ENCODE results near the gene DPYD.

Gene DPYD

DNA sequence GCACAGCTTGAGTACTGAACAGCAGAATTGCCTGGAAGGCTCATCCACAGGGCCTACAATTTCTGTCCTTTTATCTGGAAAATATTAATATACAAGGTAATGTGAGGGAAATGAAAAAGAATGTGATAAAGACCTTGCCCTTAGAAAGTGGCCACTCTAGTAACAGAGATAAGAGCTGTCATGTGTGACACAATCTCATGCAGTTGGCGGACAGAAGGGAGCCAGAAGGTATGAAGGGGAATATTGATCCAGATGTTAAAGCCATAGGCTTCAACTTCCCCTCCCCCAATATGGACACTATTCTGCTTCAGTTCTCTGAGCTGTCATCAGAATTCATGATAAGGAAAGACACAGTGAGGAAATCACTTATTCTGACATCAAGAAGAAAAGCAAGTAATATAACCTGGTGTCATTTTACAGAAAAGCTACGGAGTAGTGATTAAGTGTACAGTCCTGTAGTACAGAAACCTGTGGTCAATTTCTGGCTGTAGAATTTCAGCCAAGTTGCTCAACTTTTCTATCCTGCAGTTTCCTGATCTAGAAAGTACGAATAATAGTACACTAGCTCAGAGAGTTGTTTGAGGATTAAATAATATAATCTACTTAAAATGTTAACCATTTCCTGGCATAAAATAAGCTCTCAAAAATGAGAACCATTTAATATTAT lies 572.1 kb downstream of the DPYD start:
- no peak for DNase-seq

GRCh38 chr1:97340951-97341350 lies 579.9 kb downstream of the DPYD start:
- DNase-seq: no peak

DNA sequence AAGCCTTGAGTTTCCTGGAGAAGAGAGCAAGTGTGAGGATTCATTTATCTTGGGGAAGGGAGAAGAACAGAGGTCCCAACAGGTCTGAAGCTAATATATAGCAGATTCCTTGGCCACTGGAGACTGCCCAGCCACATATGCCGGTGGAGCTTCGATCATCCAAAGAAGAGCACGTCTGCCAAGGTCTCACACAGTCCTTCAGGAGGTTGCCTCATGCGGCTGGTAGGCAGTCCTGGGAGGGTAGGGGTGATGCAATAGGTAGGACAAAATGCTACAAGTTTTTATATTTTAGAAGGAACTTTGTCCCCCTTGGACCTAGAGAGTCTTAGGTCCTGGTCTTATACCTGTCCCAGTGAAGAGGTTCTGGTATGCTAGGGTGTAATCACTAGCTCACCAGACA lies 582.5 kb downstream of the DPYD start:
- no peak for DNase-seq

DNA sequence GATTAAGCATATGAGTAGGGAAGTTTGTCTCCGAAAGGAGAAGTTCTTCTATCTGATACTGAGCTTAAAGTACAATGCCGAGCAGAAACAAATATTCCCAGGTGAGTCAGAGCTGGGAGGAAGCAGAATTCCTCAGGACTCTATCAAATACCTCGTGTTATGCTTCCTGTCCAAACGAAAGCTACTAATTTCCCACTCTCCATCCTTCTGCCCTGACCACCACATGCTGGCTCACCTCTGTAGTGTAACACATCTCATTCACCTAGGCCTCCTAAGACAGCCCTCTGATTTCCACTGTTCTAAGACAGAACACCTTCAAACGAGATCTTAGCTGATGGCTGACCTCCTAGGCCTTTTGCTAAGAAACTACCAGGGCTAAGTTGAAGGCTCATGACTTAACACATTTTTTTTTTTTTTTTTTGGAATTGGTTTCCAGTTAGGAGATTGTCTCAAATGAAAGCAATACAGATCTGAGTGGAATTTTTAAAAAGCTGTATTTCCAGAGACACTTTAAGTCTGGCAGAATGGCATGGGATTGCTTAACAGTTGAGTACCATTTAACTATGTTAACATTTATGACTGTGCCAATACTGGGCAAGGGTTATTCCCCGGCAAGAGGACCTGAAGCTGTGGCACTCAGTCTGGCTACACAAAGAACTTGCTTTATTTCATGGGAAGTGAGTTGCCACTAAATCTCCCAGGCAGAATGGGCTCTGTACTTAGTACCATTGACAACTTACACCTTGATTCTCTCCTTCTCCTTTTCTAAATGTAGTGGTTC lies 583.4 kb downstream of the DPYD start:
- no peak for DNase-seq

GRCh38 chr1:97334454-97334853 lies 586.4 kb downstream of the DPYD start:
- DNase-seq: no peak

GRCh38 chr1:97332716-97333115 lies 588.1 kb downstream of the DPYD start:
- DNase-seq: no peak

DNA sequence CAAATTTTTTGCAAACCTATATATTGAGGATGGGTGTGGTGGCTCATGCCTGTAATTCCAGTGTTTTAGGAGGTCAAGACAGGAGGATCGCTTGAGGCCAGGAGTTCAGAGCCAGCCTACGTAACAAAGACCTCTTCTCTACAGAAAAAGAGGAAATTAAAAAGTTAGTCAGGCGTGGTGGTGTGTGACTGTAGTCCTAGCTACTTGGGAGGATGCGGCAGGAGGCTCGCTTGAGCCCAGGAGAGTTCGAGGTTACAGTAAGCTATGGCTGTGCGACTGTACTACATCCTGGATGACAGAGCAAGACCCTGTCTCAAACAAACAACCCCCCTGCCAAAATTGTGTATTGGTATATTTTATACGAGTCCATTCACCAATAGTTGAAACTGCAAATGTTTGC lies 589.7 kb downstream of the DPYD start:
- no peak for DNase-seq

DNA sequence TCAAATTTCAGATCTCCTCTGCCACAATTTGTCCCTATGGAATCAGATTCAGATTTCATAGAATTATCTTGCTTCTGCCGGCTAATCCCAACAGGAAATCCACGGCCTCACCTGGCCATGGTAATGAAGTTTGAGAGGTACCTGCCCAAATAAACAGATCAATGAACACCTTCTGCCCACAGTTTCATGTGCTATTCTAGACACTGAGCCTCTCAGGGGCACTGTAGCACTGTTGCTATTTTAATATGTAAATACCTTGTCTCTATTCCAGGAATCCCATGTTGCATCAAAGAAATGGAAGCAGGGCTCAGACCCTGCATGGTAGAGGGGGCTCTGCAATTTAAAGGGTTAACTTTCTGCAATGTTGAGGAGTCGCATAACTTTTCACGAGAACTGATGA lies 606.1 kb downstream of the DPYD start:
- DNase-seq: no peak

DNA sequence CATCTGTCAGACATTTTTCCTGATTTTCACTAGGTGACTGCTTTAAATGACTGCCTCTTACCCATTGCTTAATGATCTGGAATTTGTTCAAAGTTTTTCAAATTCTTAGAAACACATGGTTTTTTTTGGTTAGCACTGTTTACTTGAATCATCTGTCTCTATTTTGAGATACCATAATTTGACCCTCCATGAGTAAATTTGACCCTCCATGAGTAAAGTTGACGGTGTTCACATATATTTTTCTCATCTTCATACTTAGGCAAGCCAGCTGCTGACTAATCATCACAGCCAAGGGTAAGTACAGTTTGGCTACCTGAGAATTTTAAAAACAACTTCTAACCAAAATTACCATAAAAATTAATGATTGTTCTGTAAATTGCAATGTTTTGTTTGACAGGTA lies 612.7 kb downstream of the DPYD start:
- DNase-seq: no peak

GRCh38 chr1:97307568-97307967 lies 613.3 kb downstream of the DPYD start:
- DNase-seq: no peak

DNA sequence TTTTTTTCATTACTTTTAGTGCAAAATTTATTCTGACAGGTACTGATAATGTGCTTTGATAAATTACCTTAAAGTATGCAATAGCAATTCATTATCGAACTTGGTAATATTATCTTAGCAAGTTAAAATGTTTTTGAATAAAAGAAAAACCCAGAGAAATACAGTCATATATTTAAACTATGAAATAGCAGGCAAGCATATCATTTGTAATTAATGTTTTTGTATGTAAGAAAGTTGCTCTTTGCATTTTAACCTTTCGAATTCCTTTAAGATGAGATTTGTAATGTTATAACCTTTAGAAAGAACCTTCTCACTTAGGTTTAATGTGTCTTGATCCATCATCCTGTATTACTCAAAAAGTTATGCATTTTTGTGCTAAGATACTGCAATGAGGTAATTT lies 613.7 kb downstream of the DPYD start:
- no peak for DNase-seq

DNA sequence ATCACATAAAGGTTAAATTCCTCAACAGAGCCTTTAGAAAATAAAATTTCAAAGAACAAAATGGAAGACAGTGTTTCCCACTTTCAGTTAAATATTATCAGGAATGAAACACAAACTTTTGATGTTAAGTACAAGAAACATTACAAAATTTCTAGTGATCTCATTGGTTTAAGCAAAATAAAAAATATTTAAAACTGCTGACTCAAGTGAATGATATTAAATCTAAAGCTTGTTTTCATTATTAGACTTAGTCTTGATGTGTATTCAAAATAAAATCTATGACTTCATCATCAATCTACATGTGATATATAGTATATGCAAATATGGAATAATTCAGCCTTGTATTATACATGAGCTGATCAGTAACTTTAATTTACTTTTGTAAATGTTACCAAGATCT lies 614.3 kb downstream of the DPYD start:
- no peak for DNase-seq

DNA sequence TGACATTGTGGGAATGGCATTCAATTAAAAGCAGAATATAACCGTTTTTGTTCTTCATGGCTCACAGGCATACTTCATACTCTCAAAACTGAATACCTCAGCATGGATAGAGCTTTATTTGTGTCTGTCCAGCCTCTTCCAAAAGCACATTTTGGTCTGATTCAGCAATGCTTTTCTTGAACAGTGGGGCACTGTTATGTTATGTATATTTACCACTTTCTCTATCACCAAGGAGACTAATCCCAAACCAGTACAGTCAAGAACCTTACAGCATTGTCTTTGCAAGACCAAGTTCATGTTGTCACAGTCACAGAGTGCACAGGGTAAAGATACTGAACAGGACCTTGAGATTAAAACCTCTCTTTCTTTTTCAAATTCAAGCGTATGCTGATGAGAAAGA lies 616.5 kb downstream of the DPYD start:
- no peak for DNase-seq

DNA sequence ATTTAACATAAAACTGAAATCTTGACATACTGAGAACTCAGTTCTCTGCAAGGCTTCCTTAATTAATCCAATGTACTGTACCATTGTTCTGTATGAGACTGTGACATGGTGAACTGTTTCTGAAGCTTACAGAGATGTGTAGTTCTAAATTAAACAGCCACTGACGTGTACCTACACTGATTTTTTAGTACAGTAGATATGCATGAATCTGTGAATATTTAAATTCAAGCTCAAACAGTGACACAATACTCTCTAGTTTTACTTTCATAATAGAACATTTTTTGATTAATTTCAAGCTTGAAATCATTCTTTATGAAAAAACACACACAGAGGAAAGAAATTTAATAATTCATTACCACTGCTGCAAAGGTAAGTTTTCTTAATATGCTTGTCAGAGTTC lies 621.9 kb downstream of the DPYD start:
- no peak for DNase-seq

DNA sequence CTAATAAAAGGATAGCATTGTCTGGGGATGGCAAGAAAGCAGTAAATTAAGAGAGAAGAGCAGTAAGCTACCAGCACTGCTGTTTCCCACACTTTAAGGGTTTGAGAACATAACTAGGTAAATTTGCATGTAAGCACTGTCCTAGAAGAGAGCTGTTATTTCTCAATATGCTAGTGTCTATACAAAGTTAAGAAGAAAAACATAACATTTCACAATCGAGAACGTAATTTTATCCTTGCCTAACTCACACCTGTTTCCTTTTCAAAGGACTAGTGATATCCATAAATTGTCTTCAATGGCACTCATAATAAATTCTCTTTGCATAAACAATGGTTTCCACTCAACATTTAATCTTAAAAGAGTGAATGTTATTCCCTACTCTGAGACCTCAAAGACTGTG lies 623.2 kb downstream of the DPYD start:
- no peak for DNase-seq

- no peak for DNase-seq
Observed at GRCh38 chr1:97281962-97282361, 638.9 kb downstream of the DPYD start.

GRCh38 chr1:97277891-97278654 lies 642.8 kb downstream of the DPYD start:
- no peak for DNase-seq

- DNase-seq: no peak
Observed at GRCh38 chr1:97271916-97272788, 648.7 kb downstream of the DPYD start.

DNA sequence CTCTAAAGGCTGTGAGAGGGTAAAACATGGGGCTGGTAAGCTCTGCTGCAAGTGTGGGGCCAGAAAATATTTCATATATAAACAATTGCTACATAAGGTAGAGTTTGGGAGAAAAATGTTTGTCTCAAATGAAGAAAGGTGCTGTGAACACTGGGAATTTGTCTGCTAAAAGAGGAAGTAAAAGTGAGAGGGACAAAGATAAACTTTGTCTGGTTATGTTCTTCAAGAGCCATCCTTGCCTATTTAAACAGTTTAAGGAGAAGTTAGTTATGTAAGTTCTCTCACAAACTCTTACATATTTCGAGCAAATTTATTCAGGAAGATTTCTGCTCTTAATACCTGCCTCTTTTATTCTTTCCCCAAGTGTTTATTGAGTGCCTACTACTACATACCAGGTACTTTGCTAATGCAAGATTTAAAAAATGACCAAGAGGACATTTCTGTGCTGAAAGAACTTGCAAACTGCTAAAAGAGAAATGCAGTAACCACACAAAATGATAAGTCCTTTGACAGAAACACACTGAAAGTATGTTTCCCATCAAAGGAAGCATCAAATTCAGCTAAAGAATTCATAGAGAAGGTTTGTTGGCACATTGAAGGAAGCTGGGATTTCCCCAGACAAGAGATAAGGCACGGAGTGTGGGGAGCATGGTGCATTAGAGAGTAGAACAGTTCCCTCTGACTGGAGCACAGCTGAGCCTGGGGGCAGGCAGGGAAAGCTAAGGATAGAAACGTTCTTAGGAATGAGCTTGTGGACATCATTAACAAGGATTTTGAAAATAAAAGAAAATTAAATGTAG lies 650.1 kb downstream of the DPYD start:
- DNase-seq: no peak

DNA sequence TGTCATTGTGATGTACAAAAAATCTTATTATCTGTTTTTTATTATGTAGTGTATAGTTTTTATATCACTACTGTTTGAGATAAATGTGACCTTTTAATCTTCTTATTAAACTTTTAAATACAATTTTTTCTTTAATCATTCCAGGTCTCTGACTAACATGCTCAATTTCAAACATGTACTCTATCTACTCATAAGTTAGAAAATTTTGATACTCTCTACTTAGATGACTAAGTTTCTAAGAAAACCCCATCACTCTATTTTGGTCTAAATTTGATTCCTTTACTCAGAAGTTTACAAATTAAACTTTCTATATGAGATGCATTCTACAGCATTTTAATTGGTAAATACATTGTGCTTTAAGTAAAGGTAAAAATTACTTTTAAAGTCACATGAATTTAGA lies 655.2 kb downstream of the DPYD start:
- no peak for DNase-seq

GRCh38 chr1:97262842-97263241 lies 658.0 kb downstream of the DPYD start:
- no peak for DNase-seq

DNA sequence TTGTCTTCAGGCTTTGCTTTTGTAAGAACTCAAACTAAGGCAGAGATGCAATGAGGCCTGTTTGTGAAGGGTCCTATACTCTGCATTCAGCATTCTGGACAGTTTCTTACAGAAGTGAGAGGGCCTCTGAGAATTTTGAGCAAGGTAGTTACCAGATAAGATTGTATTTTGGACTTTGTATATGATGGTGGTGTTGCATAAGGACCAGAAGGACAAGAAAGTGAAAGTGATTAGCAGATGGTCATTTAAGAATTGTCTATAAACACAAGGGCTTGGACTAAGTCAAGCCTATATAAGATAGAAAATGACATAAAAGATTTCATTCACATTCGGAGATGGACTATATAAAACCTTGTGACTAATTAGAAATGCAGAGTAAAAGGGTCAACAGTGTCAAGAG lies 662.2 kb downstream of the DPYD start:
- no peak for DNase-seq

Measured in RPMI8226 (cell line).